Endothelial cell of umbilical vein (primary cell): ENCODE data around the gene COMT. TPM values are rescaled to one million over a fixed set of nuclear protein-coding genes. Genes with fewer than 3 reads are reported as not detected.

ENCODE experiments used
- BruUV-seq: library from RNA; stranded (reverse); fragments of 400-500 nt; replicated peaks from 2 replicates; lab custom pipeline; 2021; lab: Mats Ljungman, UMichigan
- CTCF ChIA-PET: fragments of 300-600, 350-600 bp; sonication (Branson Sonifier 250); formaldehyde crosslinking; loops from one replicate; lab custom pipeline; 2021; ENCODE audit warnings: antibody characterized with exemption, inconsistent platforms; lab: Charles Lee
- POLR2A ChIA-PET: fragments of 300-600, 350-600 bp; sonication (Branson Sonifier 250); formaldehyde crosslinking; loops from one replicate; lab custom pipeline; 2021; ENCODE audit warnings: antibody characterized with exemption, inconsistent platforms; lab: Charles Lee
- DNase-seq: peaks from one replicate; pipeline ENCODE4 v3.0.0-alpha.2; 2011; ENCODE audit warnings: low read depth, low spot score
- FAIRE-seq: peaks from 2 replicates; lab custom pipeline; 2011; peaks lifted over from hg19 to GRCh38; lab: Jason Lieb, UNC
- H2AFZ ChIP-seq: 2 replicates; pipeline ENCODE4 v1.6.0; 2012; ENCODE audit warnings: low read depth, low read length, control low read depth, inconsistent platforms
- H3K27ac ChIP-seq: 2 replicates; pipeline ENCODE4 v1.5.1; 2011; ENCODE audit warnings: low read depth, mild to moderate bottlenecking, control low read depth, low read length, moderate library complexity; ENCODE audit not compliant: insufficient read depth
- H3K27me3 ChIP-seq, 2 experiments: 2 replicates each; pipeline versions ENCODE4 v1.6.0 to v1.6.1; 2011; ENCODE audit warnings: low read length in 2 of 2, mixed read lengths in 1 of 2; ENCODE audit not compliant: control insufficient read depth in 2 of 2, insufficient read depth in 2 of 2
- H3K36me3 ChIP-seq, 2 experiments: 2 replicates in 1 of 2; 3 replicates in 1 of 2; pipeline ENCODE4 v1.5.1; 2011; ENCODE audit warnings: low read length in 2 of 2, mild to moderate bottlenecking in 1 of 2, moderate library complexity in 1 of 2; ENCODE audit not compliant: control insufficient read depth in 2 of 2, insufficient read depth in 2 of 2; ENCODE audit errors: extremely low read depth in 1 of 2
- H3K4me1 ChIP-seq: 3 replicates; pipeline ENCODE4 v1.5.1; 2011; ENCODE audit warnings: mild to moderate bottlenecking, low read length; ENCODE audit not compliant: control insufficient read depth, insufficient read depth; ENCODE audit errors: extremely low read depth
- H3K4me2 ChIP-seq: 2 replicates; pipeline ENCODE4 v1.6.1; 2011; ENCODE audit warnings: low read length, control low read depth, mixed read lengths; ENCODE audit not compliant: insufficient read depth
- H3K4me3 ChIP-seq, 3 experiments: fragments of 200-600 bp in 1 of 3; sonication (generic), shearing (Covaris generic) in 1 of 3; replicated peaks in 1 of 3; 2 replicates each; pipeline ENCODE4 v1.5.1; 2011 to 2016; ENCODE audit warnings: control low read depth in 3 of 3, low read length in 3 of 3, mild to moderate bottlenecking in 2 of 3, inconsistent platforms in 1 of 3, low read depth in 1 of 3, moderate library complexity in 1 of 3; ENCODE audit not compliant: insufficient read depth in 1 of 3
- H3K79me2 ChIP-seq: 2 replicates; pipeline ENCODE4 v1.6.0; 2012; ENCODE audit warnings: low read length, inconsistent platforms; ENCODE audit not compliant: control insufficient read depth, insufficient read depth
- H3K9ac ChIP-seq: replicated peaks from 2 replicates; pipeline ENCODE3; 2011; ENCODE audit warnings: low read length, control low read depth; ENCODE audit not compliant: insufficient read depth; ENCODE audit errors: extremely low read depth
- H3K9me1 ChIP-seq: replicated peaks from 3 replicates; pipeline ENCODE4 v1.6.0; 2011; ENCODE audit warnings: mild to moderate bottlenecking, low read length; ENCODE audit not compliant: control insufficient read depth, insufficient read depth; ENCODE audit errors: extremely low read depth
- H3K9me3 ChIP-seq: replicated peaks from 2 replicates; pipeline ENCODE4 v1.5.1; 2012; ENCODE audit warnings: low read length, inconsistent platforms; ENCODE audit not compliant: control insufficient read depth, insufficient read depth
- H4K20me1 ChIP-seq: replicated peaks from 2 replicates; pipeline ENCODE3; 2011; ENCODE audit warnings: mild to moderate bottlenecking, low read length; ENCODE audit not compliant: control insufficient read depth, insufficient read depth; ENCODE audit errors: extremely low read depth
- CTCF ChIP-seq, 2 donors: IDR thresholded peaks; 1 replicate in 1 of 2; 2 replicates in 1 of 2; pipeline ENCODE4 v1.5.1; 2011; ENCODE audit warnings: low read length in 2 of 2, mild to moderate bottlenecking in 2 of 2, moderate library complexity in 2 of 2, control low read depth in 1 of 2, inconsistent platforms in 1 of 2, low read depth in 1 of 2; ENCODE audit not compliant: insufficient read depth in 1 of 2; ENCODE audit errors: extremely low read depth in 1 of 2
- EZH2 ChIP-seq: IDR thresholded peaks from 2 replicates; pipeline ENCODE4 v1.6.1; 2012; ENCODE audit warnings: borderline replicate concordance, low read depth, mild to moderate bottlenecking, moderate library complexity, low read length, inconsistent platforms; ENCODE audit not compliant: severe bottlenecking
- FOS ChIP-seq: IDR thresholded peaks from 2 replicates; pipeline ENCODE4 v1.6.1; 2011; ENCODE audit warnings: mild to moderate bottlenecking, low read length, moderate library complexity, borderline replicate concordance; ENCODE audit not compliant: insufficient read depth
- GATA2 ChIP-seq: IDR thresholded peaks from 2 replicates; pipeline ENCODE4 v1.7.0; 2011; ENCODE audit warnings: low read depth, mild to moderate bottlenecking, moderate library complexity, mixed read lengths, low read length; ENCODE audit not compliant: insufficient read length, insufficient read depth
- JUN ChIP-seq: IDR thresholded peaks from 2 replicates; pipeline ENCODE4 v1.6.1; 2011; ENCODE audit warnings: borderline replicate concordance, low read depth; ENCODE audit not compliant: insufficient read length, insufficient read depth
- MYC ChIP-seq: IDR thresholded peaks from one replicate; pipeline ENCODE4 v1.6.1; 2011; ENCODE audit warnings: mild to moderate bottlenecking, low read depth, low read length
- POLR2A ChIP-seq: IDR thresholded peaks from 2 replicates; pipeline ENCODE4 v1.6.1; 2012; ENCODE audit warnings: low read depth, mild to moderate bottlenecking, control low read depth, low read length
- POLR2AphosphoS5 ChIP-seq: IDR thresholded peaks from 2 replicates; pipeline ENCODE4 v1.6.1; 2012; ENCODE audit warnings: low read depth, mild to moderate bottlenecking, control low read depth, low read length, moderate library complexity; ENCODE audit not compliant: insufficient read depth
- dilution Hi-C: fragments of 300-500 bp; cut with MboI; formaldehyde crosslinking; loops from one replicate; pipeline ENCODE4 v1.15.0; 2019; ENCODE audit warnings: low sequenced_read_pairs; ENCODE audit not compliant: extremely low pct_ligation_motif_present
- intact Hi-C: fragments of 100-400 bp; cut with micrococcal nuclease; formaldehyde crosslinking; loops from one replicate; pipeline ENCODE4 v1.10.0; 2022
- polyA plus RNA-seq, 4 experiments: library from polyadenylated mRNA; depleted of rRNA in 3 of 4; stranded (reverse) in 3 of 4; unstranded in 1 of 4; fragments of >200 nt; gene quantifications; 2 replicates each; pipeline versions ENCODE4 v1.2.1 to v1.2.3, GENCODE V29; 2011 to 2012; ENCODE audit warnings: missing spikeins in 1 of 4
- total RNA-seq: library from RNA; stranded (reverse); gene quantifications from 2 replicates; pipeline ENCODE4 v1.2.3, GENCODE V29; 2021
- TF ChIP-seq, protein P1 (sequence below): IDR thresholded peaks from 2 replicates; pipeline ENCODE4 v1.6.1; 2011; ENCODE audit not compliant: insufficient read depth, insufficient read length

COMT gene
- total and polyA plus RNA-seq, 2 donors (not counting 3 experiments of a cell fraction or from before 2014, with no cell fraction given), result 221 to 537 TPM

- H3K27ac ChIP-seq, result no peak overlapping the region
- DNase-seq, result peak; percentile 32
- peak overlapping the region; percentile 58 for H3K4me2 ChIP-seq
- H3K9me3 ChIP-seq, result no peaks in the 10 kb centered on the region
- no peaks in the 10 kb centered on the region for H3K27me3 ChIP-seq
- H3K4me1 ChIP-seq, result peaks cover 12% of the 10 kb centered on the region
- no TSS peak for BruUV-seq
- no peak for FAIRE-seq
- H3K36me3 ChIP-seq, result no peaks in the 10 kb centered on the region
- intact Hi-C loops (no loop called here), dilution Hi-C loops (no loop called here)
- peaks cover 1% of the 10 kb centered on the region for H3K79me2 ChIP-seq
- H2AFZ ChIP-seq, result peak overlapping the region; percentile 79
- POLR2A ChIA-PET, result no interaction called here
- TF ChIP-seq POLR2A (no peak), GATA2 (no peak), EZH2 (no peak), CTCF (IDR thresholded peaks at IDR 0.05; ENCODE audit: extremely low read depth in 1 of 2, insufficient read depth in 1 of 2, low read depth in 1 of 2, low read length in 2 of 2) (no peak), FOS (no peak), POLR2AphosphoS5 (no peak), JUN (no peak), MYC (no peak)
- TF ChIP-seq, protein P1, sequence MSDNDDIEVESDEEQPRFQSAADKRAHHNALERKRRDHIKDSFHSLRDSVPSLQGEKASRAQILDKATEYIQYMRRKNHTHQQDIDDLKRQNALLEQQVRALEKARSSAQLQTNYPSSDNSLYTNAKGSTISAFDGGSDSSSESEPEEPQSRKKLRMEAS, result no peak
- H3K9me1 ChIP-seq, result no peaks in the 10 kb centered on the region
- peak overlapping the region; percentile 28 for H3K9ac ChIP-seq
- H4K20me1 ChIP-seq, result no peaks in the 10 kb centered on the region
- CTCF ChIA-PET, result interaction anchor here (1.0 to 7.3 kb wide), 7 partner anchors 25 to 286 kb away, joined by 3 to 304 read pairs (median 7); no protein-coding TSS in a partner anchor
- H3K4me3 ChIP-seq, result peak overlapping the region; percentile 54 to 79 (median 70)
Measured at GRCh38 chr22:20015971-20016733, 74.6 kb downstream of the COMT start.
